Daoy (cell line): Measurements from ENCODE around the gene ATG4B. TPM values are rescaled to one million over a fixed set of nuclear protein-coding genes. Genes with fewer than 3 reads are reported as not detected.
"Not testable (repeated sequence)": the region's sequence is repeated elsewhere in the genome, so short reads cannot be mapped to it uniquely, and the experiment has no call there.

Experiments
- DNase-seq: peaks from one replicate; pipeline ENCODE4 v3.0.0-alpha.2; 2015; ENCODE audit warnings: low read depth
- total RNA-seq: library from RNA; depleted of rRNA; stranded (reverse); fragments of >200 nt; shearing (Covaris generic); gene quantifications from 2 replicates; pipeline ENCODE4 v1.2.3, GENCODE V29; 2014

The ATG4B gene
- total RNA-seq, 1 experiment from 2014 or later = 72.9 TPM

GRCh38 chr2:241639385-241639784 lies 1.9 kb downstream of the ATG4B start:
- DNase-seq = no peak

- no peak for DNase-seq
These were observed 2.8 kb downstream of the ATG4B start for GRCh38 chr2:241640165-241640795.

- no peak for DNase-seq
These were observed 4.1 kb downstream of the ATG4B start for GRCh38 chr2:241641631-241642030.

- DNase-seq = no peak
These were observed 7.8 kb downstream of the ATG4B start for GRCh38 chr2:241645056-241645914.

- DNase-seq = no peak
These were observed 8.6 kb downstream of the ATG4B start for GRCh38 chr2:241645915-241646645.

- DNase-seq = no peak
These were observed 11.0 kb downstream of the ATG4B start for GRCh38 chr2:241648453-241648852.

- DNase-seq = no peak
These were observed 11.9 kb downstream of the ATG4B start for GRCh38 chr2:241649404-241649803.

GRCh38 chr2:241649927-241650326 lies 12.4 kb downstream of the ATG4B start:
- no peak for DNase-seq

GRCh38 chr2:241652142-241652541 lies 14.6 kb downstream of the ATG4B start:
- DNase-seq = no peak

- no peak for DNase-seq
These were observed 15.2 kb downstream of the ATG4B start for GRCh38 chr2:241652722-241653121.

- no peak for DNase-seq
These were observed 15.8 kb downstream of the ATG4B start for GRCh38 chr2:241653210-241653750.

- no peak for DNase-seq
These were observed 17.1 kb downstream of the ATG4B start for GRCh38 chr2:241654551-241654950.

GRCh38 chr2:241655516-241656189 lies 18.2 kb downstream of the ATG4B start:
- no peak for DNase-seq

- no peak for DNase-seq
These were observed 18.8 kb downstream of the ATG4B start for GRCh38 chr2:241656190-241656741.

GRCh38 chr2:241657786-241658254 lies 20.3 kb downstream of the ATG4B start:
- DNase-seq = no peak

GRCh38 chr2:241658296-241658695 lies 20.8 kb downstream of the ATG4B start:
- no peak for DNase-seq

- peak; percentile 57 for DNase-seq
These were observed 21.8 kb downstream of the ATG4B start for GRCh38 chr2:241659150-241659739.

GRCh38 chr2:241660593-241661213 lies 23.2 kb downstream of the ATG4B start:
- no peak for DNase-seq

GRCh38 chr2:241662731-241663130 lies 25.2 kb downstream of the ATG4B start:
- not testable (repeated sequence) for DNase-seq

GRCh38 chr2:241665731-241666440 lies 28.4 kb downstream of the ATG4B start:
- DNase-seq = peak; percentile 37
